Parathyroid adenoma (tissue), 2 donors: Measurements from ENCODE around the gene VIT.

ENCODE experiments used
- H2AFZ ChIP-seq: fragments of 300-600 bp; sonication (generic); one replicate; pipeline ENCODE4 v1.7.0; 2017; ENCODE audit warnings: antibody characterized with exemption, mild to moderate bottlenecking
- H3K27ac ChIP-seq: fragments of 300-600 bp; sonication (generic); one replicate; pipeline ENCODE4 v1.7.0; 2017
- H3K27me3 ChIP-seq: fragments of 300-600 bp; sonication (generic); one replicate; pipeline ENCODE4 v1.7.0; 2017; ENCODE audit warnings: low read length; ENCODE audit not compliant: control insufficient read depth, insufficient read depth
- H3K36me3 ChIP-seq: fragments of 300-600 bp; sonication (generic); one replicate; pipeline ENCODE4 v1.7.0; 2017; ENCODE audit warnings: low read length; ENCODE audit not compliant: control insufficient read depth, insufficient read depth
- H3K4me1 ChIP-seq: fragments of 300-600 bp; sonication (generic); one replicate; pipeline ENCODE4 v1.7.0; 2017; ENCODE audit warnings: control low read depth
- H3K4me2 ChIP-seq: fragments of 300-600 bp; sonication (generic); one replicate; pipeline ENCODE4 v1.7.0; 2017; ENCODE audit warnings: low read length
- H3K4me3 ChIP-seq: fragments of 300-600 bp; sonication (generic); one replicate; pipeline ENCODE4 v1.7.0; 2017; ENCODE audit warnings: low read depth, low read length
- H3K79me2 ChIP-seq: fragments of 300-600 bp; sonication (generic); one replicate; pipeline ENCODE4 v1.7.0; 2017; ENCODE audit warnings: control low read depth
- H3K9ac ChIP-seq: fragments of 300-600 bp; sonication (generic); one replicate; pipeline ENCODE4 v1.7.0; 2017; ENCODE audit warnings: mild to moderate bottlenecking
- H3K9me3 ChIP-seq: fragments of 300-600 bp; sonication (generic); one replicate; pipeline ENCODE4 v1.7.0; 2017; ENCODE audit warnings: low read length; ENCODE audit not compliant: control insufficient read depth
- TF ChIP-seq, protein P1 (sequence below): fragments of 300-600 bp; sonication (generic); IDR thresholded peaks from one replicate; pipeline ENCODE4 v1.7.0; 2017; ENCODE audit warnings: antibody characterized with exemption, mild to moderate bottlenecking
- donor health status: primary hyperparathyroidism.

VIT gene

DNA sequence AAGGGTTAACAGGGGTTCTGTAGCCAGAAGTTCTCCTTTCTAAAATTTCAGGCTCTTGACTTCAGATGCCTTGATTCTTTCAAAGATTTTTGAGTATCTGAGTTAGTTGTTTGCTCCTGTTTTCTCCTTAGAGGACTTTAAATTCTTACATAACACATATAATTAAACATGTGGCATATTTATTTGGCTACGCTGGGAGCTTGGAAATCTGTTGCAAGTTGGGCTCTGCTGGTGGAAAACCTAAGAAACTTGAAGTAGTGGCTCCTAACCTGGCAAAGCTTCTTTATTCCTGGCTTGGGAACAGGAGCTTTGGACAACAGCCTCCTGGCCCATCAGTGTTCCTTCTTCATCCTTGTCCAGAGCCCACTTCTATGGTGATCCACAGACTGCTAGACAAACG, 72.6 kb downstream of the VIT start:
- H3K79me2 ChIP-seq, result no peaks in the 10 kb centered on the region
- H3K9ac ChIP-seq, result no peak overlapping the region
- no peaks in the 10 kb centered on the region for H3K27me3 ChIP-seq
- no peaks in the 10 kb centered on the region for H3K9me3 ChIP-seq
- no peaks in the 10 kb centered on the region for H3K4me1 ChIP-seq
- no peak overlapping the region for H3K27ac ChIP-seq
- no peak overlapping the region for H2AFZ ChIP-seq
- TF ChIP-seq, protein P1, sequence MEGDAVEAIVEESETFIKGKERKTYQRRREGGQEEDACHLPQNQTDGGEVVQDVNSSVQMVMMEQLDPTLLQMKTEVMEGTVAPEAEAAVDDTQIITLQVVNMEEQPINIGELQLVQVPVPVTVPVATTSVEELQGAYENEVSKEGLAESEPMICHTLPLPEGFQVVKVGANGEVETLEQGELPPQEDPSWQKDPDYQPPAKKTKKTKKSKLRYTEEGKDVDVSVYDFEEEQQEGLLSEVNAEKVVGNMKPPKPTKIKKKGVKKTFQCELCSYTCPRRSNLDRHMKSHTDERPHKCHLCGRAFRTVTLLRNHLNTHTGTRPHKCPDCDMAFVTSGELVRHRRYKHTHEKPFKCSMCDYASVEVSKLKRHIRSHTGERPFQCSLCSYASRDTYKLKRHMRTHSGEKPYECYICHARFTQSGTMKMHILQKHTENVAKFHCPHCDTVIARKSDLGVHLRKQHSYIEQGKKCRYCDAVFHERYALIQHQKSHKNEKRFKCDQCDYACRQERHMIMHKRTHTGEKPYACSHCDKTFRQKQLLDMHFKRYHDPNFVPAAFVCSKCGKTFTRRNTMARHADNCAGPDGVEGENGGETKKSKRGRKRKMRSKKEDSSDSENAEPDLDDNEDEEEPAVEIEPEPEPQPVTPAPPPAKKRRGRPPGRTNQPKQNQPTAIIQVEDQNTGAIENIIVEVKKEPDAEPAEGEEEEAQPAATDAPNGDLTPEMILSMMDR, result no peak
- no peaks in the 10 kb centered on the region for H3K36me3 ChIP-seq
- H3K4me2 ChIP-seq, result no peak overlapping the region
- no peak overlapping the region for H3K4me3 ChIP-seq

DNA sequence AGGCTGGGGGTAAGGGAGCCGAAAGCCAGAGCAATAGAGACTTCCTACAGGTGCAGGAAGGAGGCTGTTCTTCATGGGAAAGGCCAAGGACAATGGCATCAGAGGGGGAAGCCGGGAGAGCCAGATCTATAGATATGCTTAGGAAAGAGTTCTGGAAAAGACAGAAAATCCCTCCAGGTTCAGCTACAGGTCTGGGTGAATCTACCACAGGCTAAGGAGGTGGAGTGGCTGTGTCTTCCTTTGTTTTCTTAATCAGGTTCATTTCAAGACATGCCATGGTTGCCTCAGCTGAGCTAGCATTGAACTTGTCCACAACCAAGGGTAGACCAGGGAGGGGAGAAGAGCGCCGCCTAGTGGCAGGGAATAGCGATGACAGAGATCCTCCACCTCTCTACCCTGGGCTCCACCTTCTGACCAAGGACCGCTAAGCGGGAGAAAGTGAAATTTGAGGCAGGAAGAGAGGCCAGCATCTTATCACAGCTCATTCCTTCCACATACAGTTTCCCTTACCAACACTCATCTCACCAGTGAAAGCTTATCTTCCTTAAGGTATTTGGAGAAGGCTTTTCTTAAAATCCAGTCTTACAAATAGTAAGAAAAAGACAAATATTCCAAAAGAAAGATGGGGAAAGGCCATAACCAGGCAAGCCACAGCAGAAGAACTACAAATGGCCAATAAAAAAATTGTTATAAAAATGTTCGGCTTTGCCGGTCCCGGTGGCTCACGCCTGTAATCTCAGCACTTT, 74.2 kb downstream of the VIT start:
- H3K27ac ChIP-seq, result no peak overlapping the region
- H3K4me2 ChIP-seq, result no peak overlapping the region
- no peaks in the 10 kb centered on the region for H3K27me3 ChIP-seq
- no peaks in the 10 kb centered on the region for H3K36me3 ChIP-seq
- H2AFZ ChIP-seq, result no peak overlapping the region
- TF ChIP-seq, protein P1, result no peak
- H3K9me3 ChIP-seq, result no peaks in the 10 kb centered on the region
- H3K4me3 ChIP-seq, result no peak overlapping the region
- no peaks in the 10 kb centered on the region for H3K4me1 ChIP-seq
- H3K79me2 ChIP-seq, result no peaks in the 10 kb centered on the region
- H3K9ac ChIP-seq, result no peak overlapping the region

DNA sequence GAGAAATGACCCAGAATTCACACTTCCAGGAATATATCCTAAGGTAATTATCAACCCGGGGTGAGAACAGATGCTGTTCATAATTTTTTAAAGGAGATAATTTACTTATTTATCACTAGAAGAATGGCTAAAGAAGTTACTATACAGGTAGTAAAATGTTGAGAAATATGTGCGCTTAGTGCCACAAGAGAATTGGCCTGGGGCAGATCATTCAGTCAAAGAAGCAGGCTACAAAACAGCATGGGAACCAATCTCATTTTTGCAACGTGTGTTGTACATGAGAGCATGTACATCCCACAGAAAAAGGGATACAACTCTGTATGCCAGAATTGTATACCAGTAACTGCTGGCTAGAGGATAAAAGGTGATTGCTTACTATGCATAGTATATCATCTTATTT, 75.2 kb downstream of the VIT start:
- TF ChIP-seq, protein P1, result no peak
- Histone ChIP-seq H2AFZ (no peak overlapping the region), H3K4me1 (no peaks in the 10 kb centered on the region), H3K9me3 (no peaks in the 10 kb centered on the region), H3K36me3 (no peaks in the 10 kb centered on the region), H3K4me2 (no peak overlapping the region), H3K27ac (no peak overlapping the region), H3K9ac (no peak overlapping the region), H3K4me3 (no peak overlapping the region), H3K27me3 (no peaks in the 10 kb centered on the region), H3K79me2 (no peaks in the 10 kb centered on the region)

DNA sequence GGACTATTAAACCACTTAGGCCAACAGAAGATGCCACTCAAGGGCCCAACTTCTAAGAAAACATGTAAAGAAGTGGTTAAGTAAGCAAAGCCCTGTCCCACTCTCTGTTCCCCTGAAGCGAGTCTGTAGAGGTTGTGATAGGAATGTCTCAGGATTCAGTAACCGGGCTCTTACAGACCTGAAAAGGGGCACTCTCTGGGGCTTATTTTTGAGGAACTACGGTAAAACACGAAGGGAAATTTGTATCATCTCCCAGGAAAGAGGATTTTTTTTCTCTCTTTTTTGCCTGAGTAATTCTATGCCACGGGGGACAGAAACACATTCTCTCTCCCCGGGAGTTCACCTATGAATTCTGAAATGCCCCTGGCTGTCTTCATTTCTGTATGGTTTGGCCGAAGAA, 77.4 kb downstream of the VIT start:
- H3K4me3 ChIP-seq, result no peak overlapping the region
- H3K79me2 ChIP-seq, result no peaks in the 10 kb centered on the region
- no peak overlapping the region for H3K9ac ChIP-seq
- no peaks in the 10 kb centered on the region for H3K9me3 ChIP-seq
- no peaks in the 10 kb centered on the region for H3K27me3 ChIP-seq
- H3K4me1 ChIP-seq, result no peaks in the 10 kb centered on the region
- TF ChIP-seq, protein P1, result no peak
- no peaks in the 10 kb centered on the region for H3K36me3 ChIP-seq
- no peak overlapping the region for H2AFZ ChIP-seq
- no peak overlapping the region for H3K27ac ChIP-seq
- H3K4me2 ChIP-seq, result no peak overlapping the region

DNA sequence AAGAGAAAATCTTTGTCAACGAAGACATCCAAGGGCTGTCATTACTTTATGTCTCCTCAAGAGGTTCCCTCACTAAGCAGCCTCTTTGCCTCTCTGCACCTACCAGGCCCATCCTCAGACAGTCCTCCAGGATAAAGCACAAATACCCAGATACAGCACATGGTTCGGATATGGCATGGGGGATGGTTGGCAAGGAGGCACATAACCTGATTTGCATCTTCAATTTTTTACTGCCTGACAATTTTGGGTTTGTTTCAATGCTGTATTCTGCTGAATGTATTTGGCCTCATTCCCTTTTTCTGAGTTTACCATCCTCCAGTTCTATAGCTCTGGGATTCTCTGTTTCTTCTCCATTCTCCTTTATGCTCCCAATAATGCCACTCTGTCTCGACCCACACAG, 78.8 kb downstream of the VIT start:
- Histone ChIP-seq H3K79me2 (no peaks in the 10 kb centered on the region), H3K4me1 (no peaks in the 10 kb centered on the region), H3K36me3 (no peaks in the 10 kb centered on the region), H3K27ac (no peak overlapping the region), H3K27me3 (no peaks in the 10 kb centered on the region), H3K4me3 (no peak overlapping the region), H3K9ac (no peak overlapping the region), H2AFZ (no peak overlapping the region), H3K4me2 (no peak overlapping the region), H3K9me3 (no peaks in the 10 kb centered on the region)
- TF ChIP-seq, protein P1, result no peak
